ENCODE data around the gene KCTD10.

GRCh38 chr12:109524466-109525278 is 47.6 kb upstream of the KCTD10 start:
- TF ChIP-seq POLR2AphosphoS5 (IDR thresholded peaks at IDR 0.05; ENCODE audit: low read depth) (no peak), CTCF (IDR thresholded peaks at IDR 0.05; ENCODE audit: insufficient read depth, low read length) (no peak), GABPA (IDR thresholded peaks at IDR 0.05; ENCODE audit: low read depth) (no peak), REST (IDR thresholded peaks at IDR 0.05; ENCODE audit: insufficient replicate concordance, low read depth) (no peak)

Measured in HL-60 (cell line).